BJ (cell line): ENCODE results near the gene MAP3K14. TPM values are rescaled to one million over a fixed set of nuclear protein-coding genes. Genes with fewer than 3 reads are reported as not detected.
A peak's percentile ranks its signal among the peaks of the same experiment; 100 is the strongest.
"Not testable (repeated sequence)": the region's sequence is repeated elsewhere in the genome, so short reads cannot be mapped to it uniquely, and the experiment has no call there.

Source experiments
- CTCF ChIA-PET: fragments of 350-600 bp; formaldehyde crosslinking; extraction: SDS; loops from one replicate; lab custom pipeline; 2021; ENCODE audit warnings: antibody characterized with exemption, inconsistent platforms; lab: Yijun Ruan, JAX
- POLR2A ChIA-PET: fragments of 300-600 bp; sonication (Branson Sonifier 250); formaldehyde crosslinking; extraction: SDS; loops from one replicate; lab custom pipeline; 2021; ENCODE audit warnings: antibody characterized with exemption; lab: Charles Lee
- DNase-seq: peaks from one replicate; pipeline ENCODE4 v3.0.0-alpha.2; 2011; ENCODE audit warnings: low read depth
- H3K27me3 ChIP-seq: 2 replicates; pipeline ENCODE4 v1.6.0; 2011; ENCODE audit warnings: low read length; ENCODE audit not compliant: control insufficient read depth, insufficient read depth
- H3K36me3 ChIP-seq: 2 replicates; pipeline ENCODE4 v1.5.1; 2011; ENCODE audit warnings: low read length; ENCODE audit not compliant: control insufficient read depth, insufficient read depth
- H3K4me3 ChIP-seq: 2 replicates; pipeline ENCODE4 v1.5.1; 2011; ENCODE audit warnings: low read depth, mild to moderate bottlenecking, control low read depth, low read length
- CTCF ChIP-seq: IDR thresholded peaks from 2 replicates; pipeline ENCODE4 v1.5.1; 2011; ENCODE audit warnings: low read depth, mild to moderate bottlenecking, control low read depth, inconsistent platforms, low read length, moderate library complexity; ENCODE audit not compliant: insufficient read depth
- polyA plus RNA-seq: library from polyadenylated mRNA; depleted of rRNA; stranded (reverse); fragments of >200 nt; gene quantifications from 2 replicates; pipeline ENCODE4 v1.2.3, GENCODE V29; 2011

The MAP3K14 gene
- polyA plus RNA-seq, 1 experiment = 6.5 TPM

GRCh38 chr17:45306623-45307022 is 10.2 kb downstream of the MAP3K14 start:
- DNase-seq = no peak
- CTCF ChIA-PET = interaction anchor here (1.1 to 2.2 kb wide), 12 partner anchors 8 to 79 kb away, joined by 3 to 12 read pairs (median 4); partner anchors contain the start of gene MAP3K14
- Histone ChIP-seq H3K36me3 (peaks cover 6% of the 10 kb centered on the region), H3K27me3 (no peaks in the 10 kb centered on the region), H3K4me3 (no peak overlapping the region)
- peak; percentile 22; the same call in 1 of the 2 replicates for TF ChIP-seq CTCF
- POLR2A ChIA-PET = no interaction called here

- no peak for DNase-seq
- peaks cover 6% of the 10 kb centered on the region for H3K36me3 ChIP-seq
- H3K4me3 ChIP-seq = no peak overlapping the region
- ChIA-PET CTCF (interaction anchor here (1.1 to 2.2 kb wide), 8 partner anchors 8 to 79 kb away, joined by 3 to 12 read pairs (median 4); no protein-coding TSS in a partner anchor), POLR2A (interaction anchor here (0.9 kb wide), 1 partner anchor 10 kb away, joined by 5 read pairs; no protein-coding TSS in a partner anchor)
- no peak for TF ChIP-seq CTCF
- H3K27me3 ChIP-seq = no peaks in the 10 kb centered on the region
Measured at GRCh38 chr17:45306094-45306493, 10.7 kb downstream of the MAP3K14 start.

GRCh38 chr17:45305530-45306087 is 11.2 kb downstream of the MAP3K14 start:
- no peak for DNase-seq
- peaks cover 6% of the 10 kb centered on the region for H3K36me3 ChIP-seq
- H3K27me3 ChIP-seq = no peaks in the 10 kb centered on the region
- POLR2A ChIA-PET = interaction anchor here (0.9 kb wide), 1 partner anchor 10 kb away, joined by 5 read pairs; no protein-coding TSS in a partner anchor
- CTCF ChIA-PET = interaction anchor here (1.1 to 2.1 kb wide), 7 partner anchors 9 to 80 kb away, joined by 3 to 12 read pairs (median 3); no protein-coding TSS in a partner anchor
- no peak for TF ChIP-seq CTCF
- no peak overlapping the region for H3K4me3 ChIP-seq

- no peak for DNase-seq
- POLR2A ChIA-PET = interaction anchor here (0.7 kb wide), 1 partner anchor 154 kb away, joined by 3 read pairs; no protein-coding TSS in a partner anchor
- no peak for TF ChIP-seq CTCF
- Histone ChIP-seq H3K36me3 (0 out of 2 replicates have a peak, but pooled peaks cover 3% of the 10 kb centered on the region), H3K4me3 (no peak overlapping the region), H3K27me3 (no peaks in the 10 kb centered on the region)
- CTCF ChIA-PET = interaction anchor here (1.0 to 1.7 kb wide), 4 partner anchors 9 to 82 kb away, joined by 4 to 7 read pairs (median 4); no protein-coding TSS in a partner anchor
Measured at GRCh38 chr17:45302649-45303173, 14.1 kb downstream of the MAP3K14 start.

- DNase-seq, H3K4me3 ChIP-seq, H3K27me3 ChIP-seq, H3K36me3 ChIP-seq: not testable (repeated sequence)
- CTCF ChIA-PET = interaction anchor here (1.0 to 1.7 kb wide), 3 partner anchors 8 to 83 kb away, joined by 4 to 7 read pairs (median 5); no protein-coding TSS in a partner anchor
- POLR2A ChIA-PET = interaction anchor here (0.7 kb wide), 1 partner anchor 153 kb away, joined by 3 read pairs; no protein-coding TSS in a partner anchor
Measured at GRCh38 chr17:45302220-45302619, 14.6 kb downstream of the MAP3K14 start.
